Mononuclear cell (primary cell): ENCODE measurements around the gene ESRRB. TPM values are rescaled to one million over a fixed set of nuclear protein-coding genes. Genes with fewer than 3 reads are reported as not detected.
"Not testable (repeated sequence)": the region's sequence is repeated elsewhere in the genome, so short reads cannot be mapped to it uniquely, and the experiment has no call there.

Source experiments
- H3K27me3 ChIP-seq: 2 replicates; pipeline ENCODE4 v1.6.0; 2011; ENCODE audit warnings: low read length, control low read depth; ENCODE audit not compliant: insufficient read depth
- H3K4me1 ChIP-seq: 2 replicates; pipeline ENCODE4 v1.5.1; 2011; ENCODE audit warnings: mild to moderate bottlenecking, low read length, control low read depth; ENCODE audit not compliant: insufficient read depth
- H3K4me3 ChIP-seq: 2 replicates; pipeline ENCODE4 v1.5.1; 2011; ENCODE audit warnings: mild to moderate bottlenecking, low read length, moderate library complexity
- H3K9me3 ChIP-seq: 2 replicates; pipeline ENCODE4 v1.5.1; 2011; ENCODE audit warnings: low read depth, mild to moderate bottlenecking, control low read depth, low read length
- total RNA-seq: library from RNA; depleted of rRNA; stranded (reverse); fragments of >200 nt; gene quantifications from one replicate; pipeline ENCODE4 v1.2.3, GENCODE V29; 2012

Gene ESRRB
- total RNA-seq, 1 donor = 0.10 TPM

- Histone ChIP-seq H3K4me3 (no peak overlapping the region), H3K27me3 (no peaks in the 10 kb centered on the region), H3K4me1 (no peaks in the 10 kb centered on the region), H3K9me3 (no peaks in the 10 kb centered on the region)
Measured at GRCh38 chr14:76500011-76500410, 124.1 kb downstream of the ESRRB start.

- Histone ChIP-seq H3K4me1 (no peaks in the 10 kb centered on the region), H3K9me3 (no peaks in the 10 kb centered on the region), H3K27me3 (no peaks in the 10 kb centered on the region), H3K4me3 (no peak overlapping the region)
Measured at GRCh38 chr14:76500480-76500879, 124.5 kb downstream of the ESRRB start.

GRCh38 chr14:76501156-76501720 lies 125.3 kb downstream of the ESRRB start:
- no peaks in the 10 kb centered on the region for H3K4me1 ChIP-seq
- no peaks in the 10 kb centered on the region for H3K27me3 ChIP-seq
- no peak overlapping the region for H3K4me3 ChIP-seq
- no peaks in the 10 kb centered on the region for H3K9me3 ChIP-seq

- no peak overlapping the region for H3K4me3 ChIP-seq
- H3K27me3 ChIP-seq = no peaks in the 10 kb centered on the region
- no peaks in the 10 kb centered on the region for H3K4me1 ChIP-seq
Measured at GRCh38 chr14:76502219-76502618, 126.3 kb downstream of the ESRRB start.

GRCh38 chr14:76502638-76503037 lies 126.7 kb downstream of the ESRRB start:
- H3K4me3 ChIP-seq = no peak overlapping the region
- no peaks in the 10 kb centered on the region for H3K4me1 ChIP-seq
- H3K9me3 ChIP-seq = no peaks in the 10 kb centered on the region
- H3K27me3 ChIP-seq = no peaks in the 10 kb centered on the region

More at GRCh38 chr14:76502219-76502618, 126.3 kb downstream of the ESRRB start:
- no peaks in the 10 kb centered on the region for H3K9me3 ChIP-seq

GRCh38 chr14:76509311-76509710 lies 133.4 kb downstream of the ESRRB start:
- Histone ChIP-seq H3K27me3 (no peaks in the 10 kb centered on the region), H3K9me3 (no peaks in the 10 kb centered on the region), H3K4me1 (no peaks in the 10 kb centered on the region), H3K4me3 (no peak overlapping the region)

GRCh38 chr14:76510181-76510580 lies 134.2 kb downstream of the ESRRB start:
- H3K27me3 ChIP-seq = no peaks in the 10 kb centered on the region
- no peak overlapping the region for H3K4me3 ChIP-seq
- no peaks in the 10 kb centered on the region for H3K4me1 ChIP-seq
- H3K9me3 ChIP-seq = no peaks in the 10 kb centered on the region

GRCh38 chr14:76514213-76514998 lies 138.5 kb downstream of the ESRRB start:
- no peak overlapping the region for H3K4me3 ChIP-seq
- no peaks in the 10 kb centered on the region for H3K27me3 ChIP-seq
- no peaks in the 10 kb centered on the region for H3K4me1 ChIP-seq
- H3K9me3 ChIP-seq = no peaks in the 10 kb centered on the region

GRCh38 chr14:76516884-76517283 lies 140.9 kb downstream of the ESRRB start:
- Histone ChIP-seq H3K9me3 (no peaks in the 10 kb centered on the region), H3K4me3 (no peak overlapping the region), H3K4me1 (no peaks in the 10 kb centered on the region), H3K27me3 (no peaks in the 10 kb centered on the region)

GRCh38 chr14:76518366-76518765 lies 142.4 kb downstream of the ESRRB start:
- no peak overlapping the region for H3K4me3 ChIP-seq
- no peaks in the 10 kb centered on the region for H3K9me3 ChIP-seq
- peaks cover 3% of the 10 kb centered on the region for H3K27me3 ChIP-seq
- H3K4me1 ChIP-seq = no peaks in the 10 kb centered on the region

- H3K27me3 ChIP-seq = peaks cover 3% of the 10 kb centered on the region
- H3K4me1 ChIP-seq = no peaks in the 10 kb centered on the region
- H3K4me3 ChIP-seq = no peak overlapping the region
- H3K9me3 ChIP-seq = no peaks in the 10 kb centered on the region
Measured at GRCh38 chr14:76525106-76525821, 149.3 kb downstream of the ESRRB start.

- no peaks in the 10 kb centered on the region for H3K4me1 ChIP-seq
- no peak overlapping the region for H3K4me3 ChIP-seq
- H3K9me3 ChIP-seq = no peaks in the 10 kb centered on the region
- no peaks in the 10 kb centered on the region for H3K27me3 ChIP-seq
Measured at GRCh38 chr14:76531085-76531484, 155.1 kb downstream of the ESRRB start.

GRCh38 chr14:76531821-76532318 lies 155.9 kb downstream of the ESRRB start:
- Histone ChIP-seq H3K4me3 (no peak overlapping the region), H3K4me1 (no peaks in the 10 kb centered on the region), H3K9me3 (no peaks in the 10 kb centered on the region), H3K27me3 (no peaks in the 10 kb centered on the region)

GRCh38 chr14:76536636-76537035 lies 160.7 kb downstream of the ESRRB start:
- not testable (repeated sequence) for H3K4me3 ChIP-seq, H3K4me1 ChIP-seq, H3K9me3 ChIP-seq, H3K27me3 ChIP-seq

- no peaks in the 10 kb centered on the region for H3K4me1 ChIP-seq
Measured at GRCh38 chr14:76537906-76538647, 162.1 kb downstream of the ESRRB start.

More at GRCh38 chr14:76537906-76538647, 162.1 kb downstream of the ESRRB start:
- Histone ChIP-seq H3K27me3 (no peaks in the 10 kb centered on the region), H3K4me3 (no peak overlapping the region), H3K9me3 (no peaks in the 10 kb centered on the region)
